Uterus (tissue), 4 donors: ENCODE data around the gene INTU. TPM values are rescaled to one million over a fixed set of nuclear protein-coding genes. Genes with fewer than 3 reads are reported as not detected.

Experiments used
- DNase-seq, 2 donors: peaks; one replicate each; pipeline ENCODE4 v3.0.0-alpha.2; 2019 to 2020
- H3K27ac ChIP-seq, 2 donors: fragments of 200-600 bp; sonication (generic); 1 replicate in 1 of 2; 2 replicates in 1 of 2; pipeline ENCODE4 v1.5.1; 2016 to 2018
- H3K27me3 ChIP-seq, 2 donors: fragments of 200-600 bp; sonication (generic); one replicate each; pipeline ENCODE4 v1.5.1; 2018 to 2019; ENCODE audit warnings: control low read depth in 1 of 2
- H3K36me3 ChIP-seq, 2 donors: fragments of 200-600 bp; sonication (generic); one replicate each; pipeline ENCODE4 v1.5.1; 2019; ENCODE audit warnings: control low read depth in 1 of 2
- H3K4me1 ChIP-seq, 2 donors: fragments of 200-600 bp; sonication (generic); one replicate each; pipeline ENCODE4 v1.5.1; 2018 to 2019; ENCODE audit warnings: control low read depth in 1 of 2
- H3K4me3 ChIP-seq, 2 donors: fragments of 200-600 bp; sonication (generic); 1 replicate in 1 of 2; 2 replicates in 1 of 2; pipeline ENCODE4 v1.5.1; 2018 to 2019; ENCODE audit warnings: mild to moderate bottlenecking in 1 of 2
- H3K9me3 ChIP-seq, 2 donors: fragments of 200-600 bp; sonication (generic); one replicate each; pipeline ENCODE4 v1.5.1; 2019; ENCODE audit warnings: control low read depth in 1 of 2
- CTCF ChIP-seq, 4 experiments: fragments of 200-600 bp in 2 of 4; fragments of 450-650 bp in 2 of 4; sonication (generic) in 2 of 4; IDR thresholded peaks; one replicate each; pipeline ENCODE4 v1.5.1; 2016 to 2019; ENCODE audit warnings: antibody characterized with exemption in 4 of 4, mild to moderate bottlenecking in 2 of 4, moderate library complexity in 1 of 4
- POLR2A ChIP-seq, 2 donors: fragments of 450-650 bp; IDR thresholded peaks; one replicate each; pipeline ENCODE4 v1.6.1; 2016; ENCODE audit warnings: antibody characterized with exemption in 2 of 2, mild to moderate bottlenecking in 1 of 2, moderate library complexity in 1 of 2
- intact Hi-C: fragments of 100-400 bp; cut with DNase I; formaldehyde crosslinking; loops from one replicate; pipeline ENCODE4 v1.15.1; 2023; ENCODE audit warnings: low total_unique reads
- total RNA-seq, 4 donors: library from RNA; depleted of rRNA in 3 of 4; stranded (reverse); fragments of >200 nt in 3 of 4; gene quantifications; one replicate each; pipeline versions ENCODE4 v1.1.0 to v1.2.4, GENCODE V29; 2014 to 2023
- donor health status: DM: yes; HTN: yes; CAD: no.

The INTU gene
- total RNA-seq, 4 donors from 2014 or later: 5.3 to 31.5 (median 11.4) TPM

DNA sequence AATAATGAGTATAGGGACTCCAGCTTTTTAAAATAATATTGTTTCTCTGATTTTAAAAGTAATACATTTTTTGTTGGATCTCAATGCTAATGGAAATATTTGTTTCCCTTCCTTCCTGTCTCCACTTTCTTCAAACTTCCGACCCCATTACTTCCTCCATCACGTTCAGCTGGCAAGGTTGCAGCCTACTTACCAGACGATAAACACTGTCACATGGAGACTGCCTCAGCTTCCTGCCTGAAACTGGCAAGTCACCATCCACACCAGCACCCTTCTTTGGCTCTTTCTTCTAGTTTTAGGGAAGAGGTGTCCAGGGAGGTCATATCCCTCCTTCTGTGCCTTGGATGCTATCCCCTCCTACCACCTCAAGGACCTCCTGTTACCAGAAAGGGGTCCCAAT, 3.4 kb upstream of the INTU start:
- intact Hi-C loops: loop anchor here (10.0 kb wide), 1 partner anchor 105 kb away; the partner anchor contains the start of gene SLC25A31
- H3K27me3 ChIP-seq: no peaks in the 10 kb centered on the region
- TF ChIP-seq CTCF (IDR thresholded peaks at IDR 0.05): no peak

DNA sequence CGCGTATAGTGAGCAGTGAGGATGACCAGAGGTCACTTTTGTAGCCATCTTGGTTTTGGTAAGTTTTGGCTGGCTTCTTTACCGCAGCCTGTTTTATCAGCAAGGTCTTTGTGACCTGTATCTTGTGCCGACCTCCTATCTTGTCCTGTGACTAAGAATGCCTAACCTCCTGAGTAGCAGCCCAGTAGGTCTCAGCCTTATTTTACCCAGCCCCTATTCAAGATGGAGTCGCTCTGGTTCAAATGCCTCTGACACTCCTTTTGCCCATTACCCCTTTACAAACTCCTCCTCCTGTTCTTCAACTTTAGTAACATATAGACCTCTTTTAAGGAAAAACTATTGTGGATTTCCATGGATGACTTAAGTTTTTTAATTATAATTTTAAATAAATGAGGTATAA, 2.6 kb upstream of the INTU start:
- intact Hi-C loops: no loop called here
- no peak for TF ChIP-seq POLR2A (IDR thresholded peaks at IDR 0.05)
- no peak for TF ChIP-seq CTCF (IDR thresholded peaks at IDR 0.05)
- no peak overlapping the region for H3K27ac ChIP-seq

More for the DNA sequence above, 3.4 kb upstream of the INTU start:
- Histone ChIP-seq H3K27ac (no peak overlapping the region), H3K4me3 (no peak overlapping the region), H3K36me3 (no peaks in the 10 kb centered on the region), H3K4me1 (no peaks in the 10 kb centered on the region), H3K9me3 (no peaks in the 10 kb centered on the region)
- no peak for DNase-seq

DNA sequence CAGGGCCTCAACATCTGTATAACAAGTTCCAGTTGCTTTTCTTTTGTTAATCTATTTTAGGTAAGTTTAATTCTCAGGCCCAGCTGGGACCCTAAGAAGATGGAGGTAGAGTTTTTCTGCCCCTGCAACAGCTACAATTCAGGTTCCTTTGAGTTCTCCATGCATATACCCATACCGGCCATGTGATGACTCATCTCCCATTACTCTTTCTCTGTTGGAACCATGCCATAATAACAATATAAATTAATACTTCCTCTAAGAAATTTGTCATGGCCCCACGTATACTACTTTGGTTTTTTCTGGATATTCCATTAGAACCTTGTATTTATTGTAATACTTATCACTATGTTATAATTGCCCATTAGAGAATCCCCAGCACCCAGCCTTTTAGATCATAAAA, 1.3 kb upstream of the INTU start:
- Histone ChIP-seq H3K9me3 (no peaks in the 10 kb centered on the region), H3K27me3 (no peaks in the 10 kb centered on the region), H3K4me3 (no peak overlapping the region), H3K4me1 (no peaks in the 10 kb centered on the region), H3K36me3 (no peaks in the 10 kb centered on the region), H3K27ac (no peak overlapping the region)
- no peak for TF ChIP-seq CTCF (IDR thresholded peaks at IDR 0.05)
- TF ChIP-seq POLR2A (IDR thresholded peaks at IDR 0.05): no peak
- intact Hi-C loops: no loop called here
- DNase-seq: no peak

More for the DNA sequence above, 2.6 kb upstream of the INTU start:
- Histone ChIP-seq H3K9me3 (no peaks in the 10 kb centered on the region), H3K27me3 (no peaks in the 10 kb centered on the region), H3K4me1 (no peaks in the 10 kb centered on the region), H3K36me3 (no peaks in the 10 kb centered on the region), H3K4me3 (no peak overlapping the region)
- DNase-seq: no peak

- intact Hi-C loops: no loop called here
- Histone ChIP-seq H3K4me1 (no peaks in the 10 kb centered on the region), H3K27ac (no peak overlapping the region), H3K36me3 (no peaks in the 10 kb centered on the region), H3K9me3 (no peaks in the 10 kb centered on the region), H3K27me3 (no peaks in the 10 kb centered on the region), H3K4me3 (no peak overlapping the region)
- TF ChIP-seq POLR2A (IDR thresholded peaks at IDR 0.05): no peak
- no peak for TF ChIP-seq CTCF (IDR thresholded peaks at IDR 0.05)
- no peak for DNase-seq
These were observed 1.4 kb downstream of the INTU start for GRCh38 chr4:127634181-127634580.

DNA sequence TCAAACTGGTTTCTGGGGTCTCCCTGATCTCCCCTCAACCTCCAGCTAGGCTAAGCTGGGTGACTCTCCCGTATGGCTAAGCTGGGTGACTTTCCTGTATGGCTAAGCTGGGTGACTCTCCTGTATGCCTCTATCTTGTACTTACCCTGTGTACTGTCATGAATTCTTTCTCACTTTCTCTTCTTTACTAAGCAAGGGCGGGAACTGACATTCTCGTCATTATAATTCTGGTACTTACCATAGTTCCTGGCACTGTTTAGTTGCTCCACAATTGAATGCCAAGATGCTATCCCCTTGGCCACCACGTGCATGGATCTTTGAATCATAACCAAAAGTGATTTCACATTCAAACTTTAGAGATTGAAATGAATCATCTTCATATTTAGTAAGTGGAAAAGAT, 8.8 kb downstream of the INTU start:
- Histone ChIP-seq H3K36me3 (peaks cover 0 to 3% of the 10 kb centered on the region in 2 donors), H3K9me3 (no peaks in the 10 kb centered on the region), H3K27me3 (no peaks in the 10 kb centered on the region), H3K27ac (no peak overlapping the region), H3K4me1 (no peaks in the 10 kb centered on the region), H3K4me3 (no peak overlapping the region)
- no peak for TF ChIP-seq CTCF (IDR thresholded peaks at IDR 0.05)
- no peak for TF ChIP-seq POLR2A (IDR thresholded peaks at IDR 0.05)
- intact Hi-C loops: no loop called here
- DNase-seq: no peak
